Activated B cell treated with CpG ODN at 0.5 μM for 24 hours (primary cell): Measurements from ENCODE around the gene UMPS. TPM values are rescaled to one million over a fixed set of nuclear protein-coding genes. Genes with fewer than 3 reads are reported as not detected.

Experiments
- ATAC-seq: fragments of 200-7000 bp; cut with Tn5 transposase; one replicate; pipeline ENCODE4 v1.10.0; 2021; ENCODE audit warnings: low read depth, mild to moderate bottlenecking, moderate library complexity
- CTCF ChIA-PET: fragments of 350-600 bp; sonication (Branson Sonifier 250); formaldehyde crosslinking; loops from one replicate; lab custom pipeline; 2021; ENCODE audit warnings: antibody characterized with exemption; lab: Charles Lee
- POLR2A ChIA-PET: fragments of 350-600 bp; sonication (Branson Sonifier 250); formaldehyde crosslinking; loops from one replicate; lab custom pipeline; 2021; ENCODE audit warnings: antibody characterized with exemption; lab: Charles Lee
- DNase-seq: peaks from one replicate; pipeline ENCODE4 v3.0.0; 2022
- H3K27ac Mint-ChIP-seq: one replicate; pipeline ENCODE4 v1.8.0; 2020; ENCODE audit warnings: mixed read lengths
- H3K27me3 Mint-ChIP-seq: one replicate; pipeline ENCODE4 v1.8.0; 2021; ENCODE audit warnings: mixed read lengths
- H3K36me3 Mint-ChIP-seq: one replicate; pipeline ENCODE4 v1.8.0; 2021; ENCODE audit warnings: low read depth, mixed read lengths
- H3K4me1 Mint-ChIP-seq: one replicate; pipeline ENCODE4 v1.8.0; 2021; ENCODE audit warnings: mixed read lengths
- H3K4me3 Mint-ChIP-seq: one replicate; pipeline ENCODE4 v1.8.0; 2020; ENCODE audit warnings: mild to moderate bottlenecking, mixed read lengths
- H3K9me3 Mint-ChIP-seq: one replicate; pipeline ENCODE4 v1.8.0; 2020; ENCODE audit warnings: mixed read lengths
- CTCF ChIP-seq: fragments of 200-600 bp; IDR thresholded peaks from one replicate; pipeline ENCODE4 v1.8.0; 2022; ENCODE audit warnings: antibody characterized with exemption, mild to moderate bottlenecking
- intact Hi-C: fragments of 100-400 bp; cut with micrococcal nuclease; formaldehyde crosslinking; loops from one replicate; pipeline ENCODE4 v1.15.1; 2024
- total RNA-seq: library from RNA; stranded (reverse); gene quantifications from 2 replicates; pipeline ENCODE4 v1.2.3, GENCODE V29; 2022

UMPS gene
- total RNA-seq, 1 donor from 2014 or later: 31.6 TPM

DNA sequence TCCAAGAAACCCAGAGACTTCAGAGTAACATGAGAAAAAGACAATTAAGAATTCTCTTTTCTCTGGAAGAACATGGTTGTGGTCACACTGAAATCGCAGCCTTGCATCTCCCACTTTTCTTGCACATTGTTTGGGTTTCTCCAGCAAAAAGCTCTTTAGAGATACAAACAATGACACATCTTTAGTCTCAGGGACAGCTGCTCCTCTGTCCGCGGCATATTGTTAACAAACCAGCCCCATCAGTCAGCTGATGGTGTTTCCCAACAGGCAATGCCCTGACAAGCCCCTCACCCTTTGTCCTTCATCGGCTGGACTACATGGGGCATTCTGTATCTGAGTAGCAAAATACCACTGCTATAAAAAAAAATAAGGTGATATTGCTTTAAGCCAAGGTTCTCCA, 53.4 kb downstream of the UMPS start:
- Mint-ChIP-seq H3K4me3 (no peak overlapping the region), H3K9me3 (no peaks in the 10 kb centered on the region), H3K27me3 (peaks cover 12% of the 10 kb centered on the region), H3K36me3 (no peaks in the 10 kb centered on the region), H3K4me1 (no peaks in the 10 kb centered on the region), H3K27ac (no peak overlapping the region)
- intact Hi-C loops: no loop called here
- ATAC-seq (no peak), DNase-seq (no peak)
- ChIA-PET CTCF (no interaction called here), POLR2A (no interaction called here)
- TF ChIP-seq CTCF: no peak

- intact Hi-C loops: no loop called here
- Mint-ChIP-seq H3K36me3 (no peaks in the 10 kb centered on the region), H3K27ac (no peak overlapping the region), H3K27me3 (peaks cover 8% of the 10 kb centered on the region), H3K4me3 (no peak overlapping the region), H3K9me3 (no peaks in the 10 kb centered on the region), H3K4me1 (no peaks in the 10 kb centered on the region)
- TF ChIP-seq CTCF: no peak
- ATAC-seq: no peak
- POLR2A ChIA-PET: no interaction called here
- CTCF ChIA-PET: no interaction called here
- DNase-seq: no peak
Observed at GRCh38 chr3:124784686-124785382, 54.6 kb downstream of the UMPS start.

GRCh38 chr3:124785973-124786372, 55.7 kb downstream of the UMPS start:
- no peaks in the 10 kb centered on the region for H3K4me1 Mint-ChIP-seq
- no peaks in the 10 kb centered on the region for H3K9me3 Mint-ChIP-seq
- H3K4me3 Mint-ChIP-seq: no peak overlapping the region
- H3K27ac Mint-ChIP-seq: no peak overlapping the region
- no peaks in the 10 kb centered on the region for H3K36me3 Mint-ChIP-seq
- no peak for TF ChIP-seq CTCF
- peaks cover 4% of the 10 kb centered on the region for H3K27me3 Mint-ChIP-seq
- POLR2A ChIA-PET: no interaction called here
- intact Hi-C loops: no loop called here
- DNase-seq (no peak), ATAC-seq (no peak)
- CTCF ChIA-PET: interaction anchor here (1.2 kb wide), 1 partner anchor 380 kb away, joined by 3 read pairs; no protein-coding TSS in a partner anchor

GRCh38 chr3:124786511-124787241, 56.4 kb downstream of the UMPS start:
- H3K36me3 Mint-ChIP-seq: no peaks in the 10 kb centered on the region
- no peak overlapping the region for H3K4me3 Mint-ChIP-seq
- ATAC-seq (no peak), DNase-seq (no peak)
- ChIA-PET CTCF (interaction anchor here (1.0 to 1.2 kb wide), 2 partner anchors 26 to 379 kb away, joined by 3 read pairs; no protein-coding TSS in a partner anchor), POLR2A (no interaction called here)
- intact Hi-C loops: no loop called here
- peaks cover 10% of the 10 kb centered on the region for H3K27me3 Mint-ChIP-seq
- H3K4me1 Mint-ChIP-seq: no peaks in the 10 kb centered on the region
- no peak overlapping the region for H3K27ac Mint-ChIP-seq
- no peak for TF ChIP-seq CTCF
- H3K9me3 Mint-ChIP-seq: no peaks in the 10 kb centered on the region

- Mint-ChIP-seq H3K9me3 (no peaks in the 10 kb centered on the region), H3K4me3 (no peak overlapping the region), H3K36me3 (no peaks in the 10 kb centered on the region), H3K27ac (no peak overlapping the region), H3K27me3 (peaks cover 11% of the 10 kb centered on the region), H3K4me1 (no peaks in the 10 kb centered on the region)
- ChIA-PET POLR2A (no interaction called here), CTCF (interaction anchor here (1.0 to 1.2 kb wide), 2 partner anchors 26 to 378 kb away, joined by 3 read pairs; no protein-coding TSS in a partner anchor)
- no peak for DNase-seq
- intact Hi-C loops: no loop called here
- TF ChIP-seq CTCF: no peak
- no peak for ATAC-seq
Observed at GRCh38 chr3:124787476-124788195, 57.4 kb downstream of the UMPS start.
